Loucy (cell line): Measurements from ENCODE around the gene RBMX2.

ENCODE experiments used
- H2AFZ ChIP-seq: fragments of 200-600 bp; sonication (generic); 2 replicates; pipeline ENCODE4 v1.6.0; 2016; ENCODE audit warnings: antibody characterized with exemption, mild to moderate bottlenecking, low read length, moderate library complexity
- H3F3A ChIP-seq: fragments of 200-600 bp; 2 replicates; pipeline ENCODE4 v1.6.0; 2016; ENCODE audit warnings: antibody characterized with exemption, low read depth, mild to moderate bottlenecking
- H3K27me3 ChIP-seq: fragments of 200-600 bp; sonication (generic); 2 replicates; pipeline ENCODE4 v1.6.1; 2014; ENCODE audit warnings: low read length, mild to moderate bottlenecking; ENCODE audit not compliant: insufficient read depth, poor library complexity, severe bottlenecking
- H3K36me3 ChIP-seq: fragments of 200-600 bp; sonication (generic); 2 replicates; pipeline ENCODE4 v1.6.1; 2016; ENCODE audit warnings: low read length; ENCODE audit not compliant: insufficient read depth
- H3K4me1 ChIP-seq: fragments of 200-600 bp; sonication (generic); 2 replicates; pipeline ENCODE4 v1.5.1; 2014; ENCODE audit warnings: low read length, mild to moderate bottlenecking; ENCODE audit not compliant: insufficient read depth, poor library complexity, severe bottlenecking
- H3K4me2 ChIP-seq: fragments of 200-600 bp; sonication (generic); 2 replicates; pipeline ENCODE4 v1.6.0; 2014; ENCODE audit warnings: antibody characterized with exemption, low read length, low read depth, mild to moderate bottlenecking; ENCODE audit not compliant: poor library complexity, severe bottlenecking
- H3K4me3 ChIP-seq: fragments of 200-600 bp; sonication (generic); 2 replicates; pipeline ENCODE4 v1.5.1; 2014; ENCODE audit warnings: low read length, mild to moderate bottlenecking, mixed read lengths; ENCODE audit not compliant: poor library complexity, severe bottlenecking
- H3K79me2 ChIP-seq: fragments of 200-600 bp; sonication (generic); 2 replicates; pipeline ENCODE4 v1.6.1; 2014; ENCODE audit warnings: low read length; ENCODE audit not compliant: insufficient read depth
- H3K9ac ChIP-seq: fragments of 200-600 bp; sonication (generic); 2 replicates; pipeline ENCODE4 v1.6.0; 2014; ENCODE audit warnings: mild to moderate bottlenecking, low read depth, low read length, moderate library complexity; ENCODE audit not compliant: poor library complexity, severe bottlenecking
- H3K9me2 ChIP-seq: fragments of 200-600 bp; sonication (generic); replicated peaks from 2 replicates; pipeline ENCODE4 v1.6.1; 2016; ENCODE audit warnings: low read depth, low read length, mixed read lengths
- H3K9me3 ChIP-seq: fragments of 200-600 bp; sonication (generic); 2 replicates; pipeline ENCODE4 v1.6.1; 2014; ENCODE audit warnings: mild to moderate bottlenecking, antibody characterized with exemption, low read length, low read depth; ENCODE audit not compliant: insufficient read depth
- H4K20me1 ChIP-seq: fragments of 200-600 bp; sonication (generic); 2 replicates; pipeline ENCODE4 v1.6.0; 2014; ENCODE audit warnings: antibody characterized with exemption, low read length, mild to moderate bottlenecking; ENCODE audit not compliant: insufficient read depth, poor library complexity, severe bottlenecking
- CTCF ChIP-seq: fragments of 200-600 bp; sonication (generic); conservative IDR thresholded peaks from 2 replicates; pipeline ENCODE4 v1.5.1; 2014; ENCODE audit warnings: mild to moderate bottlenecking, antibody characterized with exemption, low read length
- EZH2phosphoT487 ChIP-seq: fragments of 200-600 bp; IDR thresholded peaks from 2 replicates; pipeline ENCODE4 v1.6.1; 2018; ENCODE audit warnings: antibody characterized with exemption, mild to moderate bottlenecking, moderate library complexity, borderline replicate concordance

Gene RBMX2

GRCh38 chrX:130416785-130417184 is 15.0 kb downstream of the RBMX2 start:
- no peak overlapping the region for H3K4me2 ChIP-seq
- H3K9me2 ChIP-seq = no peaks in the 10 kb centered on the region
- H3K9me3 ChIP-seq = no peaks in the 10 kb centered on the region
- H3F3A ChIP-seq = no peaks in the 10 kb centered on the region
- H3K4me3 ChIP-seq = no peak overlapping the region
- H3K79me2 ChIP-seq = no peaks in the 10 kb centered on the region
- H3K4me1 ChIP-seq = no peaks in the 10 kb centered on the region
- no peak overlapping the region for H3K9ac ChIP-seq
- peaks cover 8% of the 10 kb centered on the region; the same call in 1 of the 2 replicates for H3K36me3 ChIP-seq
- no peaks in the 10 kb centered on the region for H3K27me3 ChIP-seq
- no peaks in the 10 kb centered on the region for H4K20me1 ChIP-seq
- TF ChIP-seq EZH2phosphoT487 (no peak), CTCF (no peak)
- H2AFZ ChIP-seq = no peak overlapping the region

GRCh38 chrX:130418066-130418465 is 16.3 kb downstream of the RBMX2 start:
- no peak for TF ChIP-seq CTCF
- TF ChIP-seq EZH2phosphoT487 = no peak
- Histone ChIP-seq H3K4me2 (no peak overlapping the region), H3K4me1 (no peaks in the 10 kb centered on the region), H3K79me2 (no peaks in the 10 kb centered on the region), H2AFZ (no peak overlapping the region), H3K27me3 (no peaks in the 10 kb centered on the region), H3K9me2 (no peaks in the 10 kb centered on the region), H3K4me3 (no peak overlapping the region), H3F3A (no peaks in the 10 kb centered on the region), H3K9me3 (no peaks in the 10 kb centered on the region), H3K36me3 (no peaks in the 10 kb centered on the region; the same call in 1 of the 2 replicates), H3K9ac (no peak overlapping the region), H4K20me1 (no peaks in the 10 kb centered on the region)

GRCh38 chrX:130418740-130419139 is 17.0 kb downstream of the RBMX2 start:
- no peaks in the 10 kb centered on the region for H3K4me1 ChIP-seq
- TF ChIP-seq EZH2phosphoT487 (no peak), CTCF (no peak)
- no peaks in the 10 kb centered on the region; the same call in 1 of the 2 replicates for H3K36me3 ChIP-seq
- no peak overlapping the region for H3K9ac ChIP-seq
- no peaks in the 10 kb centered on the region for H3K9me3 ChIP-seq
- H3K27me3 ChIP-seq = no peaks in the 10 kb centered on the region
- no peak overlapping the region for H3K4me2 ChIP-seq
- no peaks in the 10 kb centered on the region for H3K9me2 ChIP-seq
- H3F3A ChIP-seq = no peaks in the 10 kb centered on the region
- no peaks in the 10 kb centered on the region for H3K79me2 ChIP-seq
- no peaks in the 10 kb centered on the region for H4K20me1 ChIP-seq
- no peak overlapping the region for H2AFZ ChIP-seq
- H3K4me3 ChIP-seq = no peak overlapping the region
